ENCODE data around the gene INTS4.
"Not testable (repeated sequence)": the region's sequence is repeated elsewhere in the genome, so short reads cannot be mapped to it uniquely, and the experiment has no call there.

GRCh38 chr11:77986456-77986855, 8.0 kb downstream of the INTS4 start:
- TF ChIP-seq, protein P1, sequence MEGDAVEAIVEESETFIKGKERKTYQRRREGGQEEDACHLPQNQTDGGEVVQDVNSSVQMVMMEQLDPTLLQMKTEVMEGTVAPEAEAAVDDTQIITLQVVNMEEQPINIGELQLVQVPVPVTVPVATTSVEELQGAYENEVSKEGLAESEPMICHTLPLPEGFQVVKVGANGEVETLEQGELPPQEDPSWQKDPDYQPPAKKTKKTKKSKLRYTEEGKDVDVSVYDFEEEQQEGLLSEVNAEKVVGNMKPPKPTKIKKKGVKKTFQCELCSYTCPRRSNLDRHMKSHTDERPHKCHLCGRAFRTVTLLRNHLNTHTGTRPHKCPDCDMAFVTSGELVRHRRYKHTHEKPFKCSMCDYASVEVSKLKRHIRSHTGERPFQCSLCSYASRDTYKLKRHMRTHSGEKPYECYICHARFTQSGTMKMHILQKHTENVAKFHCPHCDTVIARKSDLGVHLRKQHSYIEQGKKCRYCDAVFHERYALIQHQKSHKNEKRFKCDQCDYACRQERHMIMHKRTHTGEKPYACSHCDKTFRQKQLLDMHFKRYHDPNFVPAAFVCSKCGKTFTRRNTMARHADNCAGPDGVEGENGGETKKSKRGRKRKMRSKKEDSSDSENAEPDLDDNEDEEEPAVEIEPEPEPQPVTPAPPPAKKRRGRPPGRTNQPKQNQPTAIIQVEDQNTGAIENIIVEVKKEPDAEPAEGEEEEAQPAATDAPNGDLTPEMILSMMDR (IDR thresholded peaks at IDR 0.05; ENCODE audit: low read length), result not testable (repeated sequence)
- TF ChIP-seq EZH2 (IDR thresholded peaks at IDR 0.05; ENCODE audit: borderline replicate concordance, low read length), result not testable (repeated sequence)
